Measurements from ENCODE around the gene TBXA2R.

The TBXA2R gene

GRCh38 chr19:3608750-3609322 lies 2.2 kb upstream of the TBXA2R start:
- Mint-ChIP-seq H3K36me3 (ENCODE audit: low read depth) (peaks cover 8% of the 10 kb centered on the region), H3K4me3 (no peak overlapping the region), H3K9me3 (no peaks in the 10 kb centered on the region), H3K27ac (no peak overlapping the region), H3K27me3 (ENCODE audit: low read depth) (peaks cover 8% of the 10 kb centered on the region), H3K4me1 (ENCODE audit: low read depth) (peaks cover 4% of the 10 kb centered on the region)
- no peak for DNase-seq (ENCODE audit: low spot score)

GRCh38 chr19:3608079-3608641 lies 1.5 kb upstream of the TBXA2R start:
- Mint-ChIP-seq H3K36me3 (ENCODE audit: low read depth) (peaks cover 8% of the 10 kb centered on the region), H3K4me1 (ENCODE audit: low read depth) (peaks cover 4% of the 10 kb centered on the region), H3K27ac (no peak overlapping the region), H3K9me3 (no peaks in the 10 kb centered on the region), H3K27me3 (ENCODE audit: low read depth) (peaks cover 8% of the 10 kb centered on the region), H3K4me3 (no peak overlapping the region)
- DNase-seq (ENCODE audit: low spot score) = no peak

- DNase-seq (ENCODE audit: low spot score) = no peak
- Mint-ChIP-seq H3K36me3 (ENCODE audit: low read depth) (peaks cover 8% of the 10 kb centered on the region), H3K4me3 (no peak overlapping the region), H3K27me3 (ENCODE audit: low read depth) (peaks cover 8% of the 10 kb centered on the region), H3K4me1 (ENCODE audit: low read depth) (peaks cover 4% of the 10 kb centered on the region), H3K9me3 (no peaks in the 10 kb centered on the region), H3K27ac (no peak overlapping the region)
Observed at GRCh38 chr19:3607303-3608078, 816 bp upstream of the TBXA2R start.

GRCh38 chr19:3606174-3606689 lies 443 bp downstream of the TBXA2R start:
- DNase-seq (ENCODE audit: low spot score) = no peak
- H3K27me3 Mint-ChIP-seq (ENCODE audit: low read depth) = peaks cover 8% of the 10 kb centered on the region
- peaks cover 4% of the 10 kb centered on the region for H3K4me1 Mint-ChIP-seq (ENCODE audit: low read depth)
- no peaks in the 10 kb centered on the region for H3K9me3 Mint-ChIP-seq
- no peak overlapping the region for H3K4me3 Mint-ChIP-seq
- no peak overlapping the region for H3K27ac Mint-ChIP-seq
- H3K36me3 Mint-ChIP-seq (ENCODE audit: low read depth) = peaks cover 5% of the 10 kb centered on the region

GRCh38 chr19:3605770-3606169 lies 905 bp downstream of the TBXA2R start:
- Mint-ChIP-seq H3K36me3 (ENCODE audit: low read depth) (peaks cover 5% of the 10 kb centered on the region), H3K27me3 (ENCODE audit: low read depth) (peaks cover 8% of the 10 kb centered on the region), H3K4me1 (ENCODE audit: low read depth) (peaks cover 4% of the 10 kb centered on the region), H3K27ac (no peak overlapping the region), H3K9me3 (no peaks in the 10 kb centered on the region), H3K4me3 (no peak overlapping the region)
- no peak for DNase-seq (ENCODE audit: low spot score)

GRCh38 chr19:3605361-3605760 lies 1.3 kb downstream of the TBXA2R start:
- no peak for DNase-seq (ENCODE audit: low spot score)
- no peaks in the 10 kb centered on the region for H3K9me3 Mint-ChIP-seq
- no peak overlapping the region for H3K27ac Mint-ChIP-seq
- H3K27me3 Mint-ChIP-seq (ENCODE audit: low read depth) = peaks cover 8% of the 10 kb centered on the region
- H3K36me3 Mint-ChIP-seq (ENCODE audit: low read depth) = peaks cover under 1% of the 10 kb centered on the region
- H3K4me1 Mint-ChIP-seq (ENCODE audit: low read depth) = peaks cover 4% of the 10 kb centered on the region
- no peak overlapping the region for H3K4me3 Mint-ChIP-seq

GRCh38 chr19:3604987-3605343 lies 1.7 kb downstream of the TBXA2R start:
- no peak for DNase-seq (ENCODE audit: low spot score)
- no peaks in the 10 kb centered on the region for H3K36me3 Mint-ChIP-seq (ENCODE audit: low read depth)
- no peak overlapping the region for H3K4me3 Mint-ChIP-seq
- peaks cover 8% of the 10 kb centered on the region for H3K27me3 Mint-ChIP-seq (ENCODE audit: low read depth)
- no peak overlapping the region for H3K27ac Mint-ChIP-seq
- H3K9me3 Mint-ChIP-seq = no peaks in the 10 kb centered on the region
- H3K4me1 Mint-ChIP-seq (ENCODE audit: low read depth) = peaks cover 4% of the 10 kb centered on the region

GRCh38 chr19:3604227-3604986 lies 2.3 kb downstream of the TBXA2R start:
- no peaks in the 10 kb centered on the region for H3K36me3 Mint-ChIP-seq (ENCODE audit: low read depth)
- no peak overlapping the region for H3K4me3 Mint-ChIP-seq

GRCh38 chr19:3603121-3603811 lies 3.4 kb downstream of the TBXA2R start:
- no peaks in the 10 kb centered on the region for H3K36me3 Mint-ChIP-seq (ENCODE audit: low read depth)
- H3K4me3 Mint-ChIP-seq = no peak overlapping the region
- H3K27ac Mint-ChIP-seq = no peak overlapping the region
- peaks cover 8% of the 10 kb centered on the region for H3K27me3 Mint-ChIP-seq (ENCODE audit: low read depth)
- peaks cover 3% of the 10 kb centered on the region for H3K4me1 Mint-ChIP-seq (ENCODE audit: low read depth)
- no peak for DNase-seq (ENCODE audit: low spot score)
- no peaks in the 10 kb centered on the region for H3K9me3 Mint-ChIP-seq

More at GRCh38 chr19:3604227-3604986, 2.3 kb downstream of the TBXA2R start:
- Mint-ChIP-seq H3K4me1 (ENCODE audit: low read depth) (peaks cover 4% of the 10 kb centered on the region), H3K27ac (no peak overlapping the region), H3K9me3 (no peaks in the 10 kb centered on the region), H3K27me3 (ENCODE audit: low read depth) (peaks cover 8% of the 10 kb centered on the region)
- DNase-seq (ENCODE audit: low spot score) = no peak

- no peaks in the 10 kb centered on the region for H3K27me3 Mint-ChIP-seq (ENCODE audit: low read depth)
- no peaks in the 10 kb centered on the region for H3K36me3 Mint-ChIP-seq (ENCODE audit: low read depth)
- H3K4me1 Mint-ChIP-seq (ENCODE audit: low read depth) = no peaks in the 10 kb centered on the region
- no peak overlapping the region for H3K27ac Mint-ChIP-seq
- no peak overlapping the region for H3K4me3 Mint-ChIP-seq
- DNase-seq (ENCODE audit: low spot score) = no peak
- H3K9me3 Mint-ChIP-seq = no peaks in the 10 kb centered on the region
Observed at GRCh38 chr19:3601021-3601420, 5.7 kb downstream of the TBXA2R start.

GRCh38 chr19:3599776-3600187 lies 6.9 kb downstream of the TBXA2R start:
- Mint-ChIP-seq H3K27me3 (ENCODE audit: low read depth) (no peaks in the 10 kb centered on the region), H3K4me1 (ENCODE audit: low read depth) (no peaks in the 10 kb centered on the region), H3K4me3 (no peak overlapping the region), H3K27ac (no peak overlapping the region), H3K36me3 (ENCODE audit: low read depth) (no peaks in the 10 kb centered on the region), H3K9me3 (no peaks in the 10 kb centered on the region)
- DNase-seq (ENCODE audit: low spot score) = no peak

- Mint-ChIP-seq H3K4me3 (no peak overlapping the region), H3K9me3 (peaks cover 5% of the 10 kb centered on the region), H3K4me1 (ENCODE audit: low read depth) (no peaks in the 10 kb centered on the region), H3K27ac (no peak overlapping the region), H3K36me3 (ENCODE audit: low read depth) (no peaks in the 10 kb centered on the region), H3K27me3 (ENCODE audit: low read depth) (no peaks in the 10 kb centered on the region)
- DNase-seq (ENCODE audit: low spot score) = no peak
Observed at GRCh38 chr19:3595521-3596061, 11.1 kb downstream of the TBXA2R start.

- Mint-ChIP-seq H3K4me3 (no peak overlapping the region), H3K9me3 (peaks cover 5% of the 10 kb centered on the region), H3K27me3 (ENCODE audit: low read depth) (no peaks in the 10 kb centered on the region), H3K27ac (no peak overlapping the region), H3K4me1 (ENCODE audit: low read depth) (no peaks in the 10 kb centered on the region), H3K36me3 (ENCODE audit: low read depth) (no peaks in the 10 kb centered on the region)
- DNase-seq (ENCODE audit: low spot score) = no peak
Observed at GRCh38 chr19:3593156-3593555, 13.5 kb downstream of the TBXA2R start.

Measured in T-helper 2 cell treated with Interferon-gamma antibody and Interleukin-4, amounts not matched to agents 5 μg/mL and 100 μg/mL, for 36 hours (primary cell).